Endodermal cell (in vitro differentiated cells): Measurements from ENCODE around the gene ZBTB20. TPM values are rescaled to one million over a fixed set of nuclear protein-coding genes. Genes with fewer than 3 reads are reported as not detected.

Source experiments
- DNase-seq: peaks from one replicate; pipeline ENCODE4 v3.0.0-alpha.2; 2017
- H3K27ac ChIP-seq: 2 replicates; pipeline ENCODE4 v1.5.1; 2013; ENCODE audit warnings: mild to moderate bottlenecking, low read depth, low read length, moderate library complexity
- H3K27me3 ChIP-seq: 2 replicates; pipeline ENCODE4 v1.6.1; 2013; ENCODE audit warnings: mild to moderate bottlenecking, low read length, moderate library complexity; ENCODE audit not compliant: insufficient read depth, control insufficient read depth, poor library complexity, severe bottlenecking
- H3K36me3 ChIP-seq: 2 replicates; pipeline ENCODE4 v1.7.0; 2013; ENCODE audit warnings: mild to moderate bottlenecking, low read length, moderate library complexity; ENCODE audit not compliant: control insufficient read depth, insufficient read depth
- H3K4me1 ChIP-seq: one replicate; pipeline ENCODE4 v1.7.0; 2013; ENCODE audit warnings: low read length; ENCODE audit not compliant: control insufficient read depth, insufficient read depth
- H3K4me3 ChIP-seq: 2 replicates; pipeline ENCODE4 v1.5.1; 2013; ENCODE audit warnings: mild to moderate bottlenecking, low read length, moderate library complexity
- H3K9ac ChIP-seq: 2 replicates; pipeline ENCODE4 v1.6.1; 2013; ENCODE audit warnings: mild to moderate bottlenecking, low read length, moderate library complexity; ENCODE audit not compliant: poor library complexity, severe bottlenecking; ENCODE audit errors: extremely low read depth
- H3K9me3 ChIP-seq: 2 replicates; pipeline ENCODE4 v1.6.1; 2013; ENCODE audit warnings: mild to moderate bottlenecking, low read length, moderate library complexity; ENCODE audit not compliant: control insufficient read depth
- H3K27ac Mint-ChIP-seq: 2 replicates; pipeline ENCODE4 v1.8.0; 2020; ENCODE audit warnings: mixed read lengths
- H3K27me3 Mint-ChIP-seq: 2 replicates; pipeline ENCODE4 v1.8.0; 2021; ENCODE audit warnings: mild to moderate bottlenecking, mixed read lengths; ENCODE audit not compliant: insufficient read depth
- H3K36me3 Mint-ChIP-seq: 2 replicates; pipeline ENCODE4 v1.8.0; 2020; ENCODE audit warnings: low read depth, mixed read lengths
- H3K4me1 Mint-ChIP-seq: 2 replicates; pipeline ENCODE4 v1.8.0; 2020; ENCODE audit warnings: mixed read lengths
- H3K4me3 Mint-ChIP-seq: 2 replicates; pipeline ENCODE4 v1.8.0; 2020; ENCODE audit warnings: mild to moderate bottlenecking, moderate library complexity, mixed read lengths
- H3K9me3 Mint-ChIP-seq: 2 replicates; pipeline ENCODE4 v1.8.0; 2020; ENCODE audit warnings: mild to moderate bottlenecking, mixed read lengths
- WGBS, 2 experiments: methylation state at CpG; one replicate each; pipeline versions ENCODE4 v1.1.5 to v1.1.7; 2013; ENCODE audit warnings: missing lambda C conversion rate in 2 of 2, mixed read lengths in 1 of 2; ENCODE audit not compliant: insufficient coverage in 1 of 2, insufficient read length in 1 of 2; 5-methylcytosine and 5-hydroxymethylcytosine counted together
- total RNA-seq, 2 donors: library from RNA; stranded (reverse); fragmentation: NEBNext Ultra II Directional in 1 of 2; extraction: Animal tissue kit (Norgen Biotek cat#: 25700) in 1 of 2; gene quantifications; 2 replicates in 1 of 2; 3 replicates in 1 of 2; pipeline ENCODE4 v1.2.1, GENCODE V29; 2021
- TF ChIP-seq, protein P1 (sequence below): fragments of 200-600 bp; sonication (generic); conservative IDR thresholded peaks from 2 replicates; pipeline ENCODE4 v1.5.0; 2021; ENCODE audit warnings: antibody characterized with exemption, mild to moderate bottlenecking

ZBTB20 gene
- total RNA-seq, 2 donors from 2014 or later = 1.6 to 2.9 TPM

GRCh38 chr3:114406922-114407321 lies 740.2 kb downstream of the ZBTB20 start:
- Mint-ChIP-seq H3K4me3 (no peak overlapping the region), H3K36me3 (no peaks in the 10 kb centered on the region), H3K4me1 (peaks cover 22% of the 10 kb centered on the region), H3K27ac (no peak overlapping the region), H3K27me3 (no peaks in the 10 kb centered on the region), H3K9me3 (no peaks in the 10 kb centered on the region)
- TF ChIP-seq, protein P1, sequence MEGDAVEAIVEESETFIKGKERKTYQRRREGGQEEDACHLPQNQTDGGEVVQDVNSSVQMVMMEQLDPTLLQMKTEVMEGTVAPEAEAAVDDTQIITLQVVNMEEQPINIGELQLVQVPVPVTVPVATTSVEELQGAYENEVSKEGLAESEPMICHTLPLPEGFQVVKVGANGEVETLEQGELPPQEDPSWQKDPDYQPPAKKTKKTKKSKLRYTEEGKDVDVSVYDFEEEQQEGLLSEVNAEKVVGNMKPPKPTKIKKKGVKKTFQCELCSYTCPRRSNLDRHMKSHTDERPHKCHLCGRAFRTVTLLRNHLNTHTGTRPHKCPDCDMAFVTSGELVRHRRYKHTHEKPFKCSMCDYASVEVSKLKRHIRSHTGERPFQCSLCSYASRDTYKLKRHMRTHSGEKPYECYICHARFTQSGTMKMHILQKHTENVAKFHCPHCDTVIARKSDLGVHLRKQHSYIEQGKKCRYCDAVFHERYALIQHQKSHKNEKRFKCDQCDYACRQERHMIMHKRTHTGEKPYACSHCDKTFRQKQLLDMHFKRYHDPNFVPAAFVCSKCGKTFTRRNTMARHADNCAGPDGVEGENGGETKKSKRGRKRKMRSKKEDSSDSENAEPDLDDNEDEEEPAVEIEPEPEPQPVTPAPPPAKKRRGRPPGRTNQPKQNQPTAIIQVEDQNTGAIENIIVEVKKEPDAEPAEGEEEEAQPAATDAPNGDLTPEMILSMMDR = no peak
- Histone ChIP-seq H3K4me3 (no peak overlapping the region), H3K9ac (no peak overlapping the region), H3K4me1 (no peaks in the 10 kb centered on the region), H3K27ac (no peak overlapping the region), H3K36me3 (no peaks in the 10 kb centered on the region), H3K9me3 (no peaks in the 10 kb centered on the region), H3K27me3 (no peaks in the 10 kb centered on the region)
- DNase-seq = no peak
- WGBS, 2 experiments = 85 to 100% methylated on average over 1 to 3 of the region's 3 CpGs

DNA sequence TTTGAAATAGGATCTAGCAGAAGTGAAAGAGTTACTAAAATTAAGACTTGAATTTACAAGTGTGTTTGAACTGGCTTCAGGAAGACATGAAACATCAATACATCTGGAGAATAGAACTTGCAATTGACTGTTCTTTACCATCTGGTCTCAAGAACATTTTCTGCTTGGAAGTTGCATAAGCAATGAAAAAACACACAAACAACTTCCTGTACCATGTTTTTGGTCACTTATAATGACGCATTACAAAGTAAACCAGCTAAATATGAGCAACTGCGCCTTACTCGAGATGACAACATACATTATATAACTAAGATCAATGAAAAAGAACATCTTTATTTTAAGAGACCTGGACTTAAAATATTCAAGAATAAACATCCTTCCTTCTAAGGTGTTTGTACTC lies 740.8 kb downstream of the ZBTB20 start:
- Histone ChIP-seq H3K9me3 (no peaks in the 10 kb centered on the region), H3K27ac (no peak overlapping the region), H3K4me3 (no peak overlapping the region), H3K36me3 (no peaks in the 10 kb centered on the region), H3K9ac (no peak overlapping the region), H3K27me3 (no peaks in the 10 kb centered on the region), H3K4me1 (no peaks in the 10 kb centered on the region)
- Mint-ChIP-seq H3K36me3 (no peaks in the 10 kb centered on the region), H3K27me3 (no peaks in the 10 kb centered on the region), H3K9me3 (no peaks in the 10 kb centered on the region), H3K4me3 (no peak overlapping the region), H3K27ac (no peak overlapping the region), H3K4me1 (peaks cover 17% of the 10 kb centered on the region)
- 94% methylated on average over 3 of the region's 3 CpGs; no CpG with 5 or more reads in 1 of the 2 experiments for WGBS, 2 experiments
- no peak for DNase-seq
- TF ChIP-seq, protein P1 = no peak

DNA sequence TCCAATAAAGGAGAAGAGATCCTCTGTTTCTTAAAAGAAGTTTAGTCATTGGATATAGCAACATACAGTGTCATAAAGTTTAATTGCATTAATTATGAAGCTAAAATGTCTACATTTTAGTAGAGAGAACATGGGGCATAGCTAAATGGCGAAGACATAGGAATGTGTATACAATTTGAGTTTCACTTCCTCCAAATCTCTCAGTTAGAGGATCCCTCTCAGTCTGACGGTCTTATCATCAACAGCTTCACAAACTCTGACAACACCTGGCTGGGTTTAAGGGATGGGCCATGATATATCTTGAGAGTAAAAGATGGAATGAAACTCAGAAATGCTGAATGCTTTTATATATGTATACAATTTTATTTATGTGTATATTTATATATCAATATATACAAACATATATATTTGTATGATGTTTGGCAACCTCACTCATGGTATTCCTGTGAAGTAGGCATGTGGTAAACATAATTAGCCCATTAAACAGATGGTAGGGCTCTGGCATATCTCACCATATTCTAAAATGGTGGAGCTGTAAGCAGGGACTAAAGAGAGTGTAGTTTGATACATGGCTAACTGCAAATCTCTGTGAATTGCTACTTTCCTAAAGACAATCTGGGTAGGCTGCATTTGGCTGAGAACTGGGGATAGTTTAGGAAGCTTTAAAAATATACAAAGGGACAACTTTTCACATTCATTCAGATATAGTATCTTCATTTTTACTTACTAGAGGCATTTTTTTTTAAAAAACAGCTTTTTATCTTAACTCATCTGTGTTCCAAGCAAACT lies 741.7 kb downstream of the ZBTB20 start:
- H3K4me1 Mint-ChIP-seq = peaks cover 14% of the 10 kb centered on the region
- Histone ChIP-seq H3K27ac (no peak overlapping the region), H3K4me3 (no peak overlapping the region), H3K36me3 (no peaks in the 10 kb centered on the region), H3K9me3 (no peaks in the 10 kb centered on the region), H3K4me1 (no peaks in the 10 kb centered on the region), H3K27me3 (no peaks in the 10 kb centered on the region), H3K9ac (no peak overlapping the region)
- H3K9me3 Mint-ChIP-seq = no peaks in the 10 kb centered on the region
- no peaks in the 10 kb centered on the region for H3K36me3 Mint-ChIP-seq
- no peak overlapping the region for H3K27ac Mint-ChIP-seq
- no peak overlapping the region for H3K4me3 Mint-ChIP-seq
- TF ChIP-seq, protein P1 = no peak
- WGBS, 2 experiments = 83% methylated on average over 2 of the region's 2 CpGs; no CpG with 5 or more reads in 1 of the 2 experiments
- DNase-seq = no peak
- H3K27me3 Mint-ChIP-seq = no peaks in the 10 kb centered on the region
